Omental fat pad (tissue), 4 donors: ENCODE measurements around the gene XYLT2. TPM values are rescaled to one million over a fixed set of nuclear protein-coding genes. Genes with fewer than 3 reads are reported as not detected.
"Not testable (repeated sequence)": the region's sequence is repeated elsewhere in the genome, so short reads cannot be mapped to it uniquely, and the experiment has no call there.

Experiments
- ATAC-seq: fragments of 150-250 bp; one replicate; pipeline ENCODE4 v1.9.1; 2016; ENCODE audit warnings: mild to moderate bottlenecking, moderate library complexity; ENCODE audit not compliant: low FRiP score
- DNase-seq: peaks from one replicate; pipeline ENCODE4 v3.0.0-alpha.2; 2019; ENCODE audit warnings: low spot score
- total RNA-seq, 4 donors: library from RNA; depleted of rRNA; stranded (reverse); fragments of >200 nt; gene quantifications; one replicate each; pipeline ENCODE4 v1.1.0, GENCODE V29; 2016
- TF ChIP-seq, protein P1 (sequence below), 3 donors: fragments of 450-650 bp; IDR thresholded peaks; one replicate each; pipeline ENCODE4 v1.5.1; 2016 to 2017; ENCODE audit warnings: antibody characterized with exemption in 3 of 3, mild to moderate bottlenecking in 3 of 3, moderate library complexity in 2 of 3

The XYLT2 gene
- total RNA-seq, 4 donors from 2014 or later: 8.4 to 23.2 (median 16.5) TPM

DNA sequence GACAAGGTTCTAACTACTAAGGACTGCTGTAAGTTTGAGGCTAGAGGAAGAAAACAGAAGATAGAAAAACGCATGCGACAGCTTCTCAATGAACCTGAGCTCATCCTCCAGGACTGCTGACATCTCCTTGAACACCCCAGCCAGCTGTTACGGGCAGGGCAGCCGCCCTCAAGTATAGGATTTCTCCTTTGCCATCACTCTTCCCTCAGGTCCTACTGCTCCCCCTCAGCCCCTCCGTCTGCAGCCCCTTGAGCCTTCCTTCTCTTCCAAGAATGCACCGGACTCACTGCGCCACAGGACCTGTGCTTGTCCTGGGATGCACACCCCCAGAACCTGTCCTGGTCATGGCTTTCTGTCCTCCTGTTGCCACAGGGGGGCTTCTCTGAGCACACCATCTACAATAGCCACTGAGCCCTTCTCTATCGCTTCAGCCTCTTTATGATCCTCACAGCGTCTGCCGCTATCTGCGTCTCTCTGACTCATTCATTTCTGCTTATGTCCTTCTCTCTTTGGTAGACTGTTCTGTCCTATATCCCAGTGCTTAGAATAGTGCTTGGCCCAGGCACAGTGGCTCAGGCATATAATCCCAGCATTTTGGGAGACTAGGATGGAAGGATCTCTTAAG is 15.7 kb upstream of the XYLT2 start:
- TF ChIP-seq, protein P1, sequence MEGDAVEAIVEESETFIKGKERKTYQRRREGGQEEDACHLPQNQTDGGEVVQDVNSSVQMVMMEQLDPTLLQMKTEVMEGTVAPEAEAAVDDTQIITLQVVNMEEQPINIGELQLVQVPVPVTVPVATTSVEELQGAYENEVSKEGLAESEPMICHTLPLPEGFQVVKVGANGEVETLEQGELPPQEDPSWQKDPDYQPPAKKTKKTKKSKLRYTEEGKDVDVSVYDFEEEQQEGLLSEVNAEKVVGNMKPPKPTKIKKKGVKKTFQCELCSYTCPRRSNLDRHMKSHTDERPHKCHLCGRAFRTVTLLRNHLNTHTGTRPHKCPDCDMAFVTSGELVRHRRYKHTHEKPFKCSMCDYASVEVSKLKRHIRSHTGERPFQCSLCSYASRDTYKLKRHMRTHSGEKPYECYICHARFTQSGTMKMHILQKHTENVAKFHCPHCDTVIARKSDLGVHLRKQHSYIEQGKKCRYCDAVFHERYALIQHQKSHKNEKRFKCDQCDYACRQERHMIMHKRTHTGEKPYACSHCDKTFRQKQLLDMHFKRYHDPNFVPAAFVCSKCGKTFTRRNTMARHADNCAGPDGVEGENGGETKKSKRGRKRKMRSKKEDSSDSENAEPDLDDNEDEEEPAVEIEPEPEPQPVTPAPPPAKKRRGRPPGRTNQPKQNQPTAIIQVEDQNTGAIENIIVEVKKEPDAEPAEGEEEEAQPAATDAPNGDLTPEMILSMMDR (IDR thresholded peaks at IDR 0.05): no peak
- no peak for DNase-seq
- no peak for ATAC-seq

DNA sequence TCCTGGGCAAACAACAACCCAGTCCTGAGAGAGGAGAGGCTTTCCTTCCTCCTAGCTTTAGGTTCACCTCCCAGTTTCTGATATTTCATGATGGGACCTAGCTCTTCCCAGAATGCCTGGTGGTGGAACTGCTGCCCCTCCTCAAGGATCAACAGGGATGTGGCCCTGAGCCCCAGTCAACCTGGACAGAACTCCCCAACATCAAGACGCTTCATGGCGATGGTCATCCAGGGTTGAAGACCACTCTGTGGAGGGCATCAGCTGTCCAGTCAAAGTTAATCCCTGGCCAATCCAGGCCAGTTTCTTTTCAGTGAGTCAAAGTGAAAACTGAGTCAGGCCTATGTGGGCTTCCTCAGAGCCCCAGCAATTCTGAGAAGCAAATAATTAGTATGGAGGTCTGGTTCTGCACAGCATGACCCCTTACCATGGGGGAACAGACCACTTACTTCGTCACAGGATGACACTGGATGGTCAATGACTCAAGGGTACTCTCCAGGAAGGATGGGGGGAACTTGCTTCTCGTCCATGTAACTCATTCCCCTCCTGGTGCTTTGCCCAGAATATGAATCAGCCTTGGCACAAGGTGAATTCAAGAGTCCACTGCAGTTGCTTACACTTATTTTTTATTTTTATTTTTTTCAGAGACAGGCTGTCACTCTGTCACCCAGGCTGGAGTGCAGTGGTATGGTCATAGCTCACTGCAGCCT is 14.7 kb upstream of the XYLT2 start:
- peak; percentile 58 for ATAC-seq
- TF ChIP-seq, protein P1 (IDR thresholded peaks at IDR 0.05): no peak
- DNase-seq: no peak

DNA sequence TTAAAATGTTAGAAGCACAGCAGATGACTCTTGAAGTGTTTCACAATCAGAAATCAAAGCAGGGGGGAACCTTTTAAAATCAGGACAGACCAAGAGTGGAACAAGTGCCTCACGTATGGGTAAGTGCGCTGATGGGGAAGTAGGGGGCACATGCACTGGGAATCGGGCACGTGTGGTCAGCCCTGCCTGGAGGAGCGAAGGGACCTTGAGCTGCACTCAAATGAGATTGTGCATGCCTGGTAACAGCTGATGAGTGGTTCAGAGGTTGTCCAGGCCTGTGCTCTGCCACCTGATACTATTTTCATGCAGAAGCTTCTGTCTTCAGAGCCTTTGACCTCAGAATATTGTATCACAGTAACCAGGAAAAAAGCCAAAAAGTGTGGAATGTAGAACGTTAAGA is 13.7 kb upstream of the XYLT2 start:
- TF ChIP-seq, protein P1 (IDR thresholded peaks at IDR 0.05): no peak
- ATAC-seq (no peak), DNase-seq (no peak)

DNA sequence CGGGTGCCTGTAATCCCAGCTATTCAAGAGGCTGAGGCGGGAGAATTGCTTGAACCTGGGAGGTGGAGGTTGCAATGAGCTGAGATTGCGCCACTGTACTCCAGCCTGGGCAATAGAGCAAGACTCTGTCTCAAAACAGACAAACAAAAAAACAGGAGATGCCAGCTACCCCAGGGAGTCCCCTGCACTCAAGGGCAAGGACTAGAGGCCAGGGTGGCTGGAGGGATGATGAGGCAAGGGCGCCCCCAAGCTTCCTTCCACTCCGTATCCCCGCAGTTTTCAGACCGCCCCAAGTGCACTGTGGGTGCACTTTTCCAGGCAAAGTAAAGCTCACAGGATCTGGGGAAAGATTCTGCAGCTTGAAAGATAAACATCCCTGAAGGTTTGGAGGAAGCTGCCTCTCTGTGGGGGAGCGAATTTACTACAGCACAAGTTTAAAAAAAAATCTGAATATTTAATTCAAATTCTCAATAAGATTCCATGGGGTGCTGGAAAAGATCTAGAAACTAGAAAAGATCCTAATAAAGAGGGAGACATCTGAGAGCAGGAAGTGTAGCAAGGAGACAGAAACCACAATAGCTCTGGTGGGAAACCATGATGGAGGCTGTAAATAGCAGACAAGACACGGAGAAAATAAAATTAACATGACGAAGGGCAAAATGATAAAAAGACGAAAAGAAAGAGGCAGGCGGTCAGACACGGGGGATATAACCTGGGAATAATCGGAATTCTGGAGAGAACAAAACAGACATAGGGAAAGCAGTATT is 12.5 kb upstream of the XYLT2 start:
- not testable (repeated sequence) for DNase-seq, ATAC-seq

DNA sequence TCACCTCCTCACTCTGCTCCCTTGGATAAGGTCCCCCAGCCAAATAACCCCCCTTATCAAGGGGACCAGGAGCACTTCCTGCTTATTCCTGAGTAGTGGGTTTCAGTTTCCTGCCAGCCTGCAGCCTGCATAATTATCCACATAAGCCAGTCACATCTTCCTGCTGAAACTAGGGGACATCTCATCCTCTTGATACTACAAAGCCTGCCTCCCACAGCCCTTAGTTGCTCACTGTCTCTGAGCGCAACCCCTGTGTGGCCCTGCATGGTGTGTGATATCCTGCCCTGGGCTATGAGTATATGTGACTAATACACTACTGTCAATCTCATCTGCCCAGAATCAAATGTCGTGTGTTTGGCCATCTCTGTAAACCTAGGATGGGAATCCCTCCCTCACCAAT is 8.0 kb upstream of the XYLT2 start:
- ATAC-seq (no peak), DNase-seq (no peak)
- TF ChIP-seq, protein P1 (IDR thresholded peaks at IDR 0.05): no peak

DNA sequence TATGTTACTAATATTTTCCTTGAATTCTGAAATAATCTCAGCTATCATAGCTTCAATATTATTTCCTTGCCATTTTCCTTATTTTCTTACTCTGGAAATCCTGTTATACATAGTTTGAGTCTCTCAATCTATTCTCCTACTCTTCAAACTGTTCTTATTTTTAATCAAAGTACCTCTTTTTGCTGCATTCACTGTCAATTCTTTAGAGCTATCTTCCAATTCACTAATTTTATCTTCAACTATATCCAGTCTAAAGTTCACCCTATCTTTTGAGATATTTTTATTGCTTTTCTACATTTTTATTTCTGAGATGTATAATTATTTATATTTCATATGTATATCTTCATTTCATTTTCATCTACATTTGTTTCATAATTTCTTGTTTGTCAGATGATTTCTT is 7.3 kb upstream of the XYLT2 start:
- DNase-seq (no peak), ATAC-seq (no peak)
- TF ChIP-seq, protein P1 (IDR thresholded peaks at IDR 0.05): no peak

DNA sequence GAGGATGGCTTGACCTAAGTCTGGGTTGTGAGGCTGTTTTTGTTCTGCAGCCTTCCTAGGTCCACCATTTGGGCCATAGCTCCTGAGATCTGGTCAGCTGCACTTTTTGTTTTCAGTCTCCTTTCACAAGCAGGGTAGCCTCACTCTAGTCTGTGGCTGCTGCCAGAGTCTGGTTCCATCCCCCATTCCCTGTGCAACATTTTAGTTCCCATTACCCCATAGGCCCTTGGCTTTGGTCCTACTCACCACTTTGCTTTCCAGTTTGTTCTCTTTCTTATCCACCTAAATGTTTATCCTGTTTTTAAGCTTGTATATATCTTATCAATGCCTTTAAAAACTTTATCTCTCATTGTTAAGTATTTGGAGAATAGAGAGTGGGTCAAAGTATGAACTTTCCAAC is 6.5 kb upstream of the XYLT2 start:
- ATAC-seq (no peak), DNase-seq (no peak)
- TF ChIP-seq, protein P1 (IDR thresholded peaks at IDR 0.05): no peak
